ENCODE data around the gene MARVELD1. TPM values are rescaled to one million over a fixed set of nuclear protein-coding genes. Genes with fewer than 3 reads are reported as not detected.

Gene MARVELD1
- total and polyA plus RNA-seq, 2 experiments from 2014 or later: 7.3 to 23.7 TPM

- no peaks in the 10 kb centered on the region for H3K36me3 Mint-ChIP-seq (ENCODE audit: low read depth)
- no peak overlapping the region for H3K27ac ChIP-seq (ENCODE audit: low read depth)
- no peak overlapping the region for H3K4me3 Mint-ChIP-seq
- H3K9me2 ChIP-seq (ENCODE audit: insufficient read depth): no peaks in the 10 kb centered on the region
- H3K27ac Mint-ChIP-seq: no peak overlapping the region
- no peak for ATAC-seq
- no peak for DNase-seq (ENCODE audit: low spot score)
- no peak overlapping the region for H3K4me2 ChIP-seq
- TF ChIP-seq ZNF331 (CRISPR knock-in tag; IDR thresholded peaks at IDR 0.05; ENCODE audit: low read depth) (no peak), JUNB (IDR thresholded peaks at IDR 0.05; ENCODE audit: unreplicated experiment) (no peak), CREB1 (CRISPR knock-in tag; IDR thresholded peaks at IDR 0.05; ENCODE audit: low read depth) (no peak), CTCF (conservative IDR thresholded peaks at IDR 0.05; ENCODE audit: low read depth in 2 of 2) (no peak), ETS1 (IDR thresholded peaks at IDR 0.05) (no peak), NANOG (IDR thresholded peaks at IDR 0.05; ENCODE audit: borderline replicate concordance) (no peak), POLR2AphosphoS5 (IDR thresholded peaks at IDR 0.05; ENCODE audit: low read depth) (no peak), STAT1 (IDR thresholded peaks at IDR 0.05; ENCODE audit: unreplicated experiment) (no peak), REST (IDR thresholded peaks at IDR 0.05; ENCODE audit: unreplicated experiment) (no peak), EZH2phosphoT487 (IDR thresholded peaks at IDR 0.05; ENCODE audit: unreplicated experiment) (no peak), ZNF462 (CRISPR knock-in tag; IDR thresholded peaks at IDR 0.05) (no peak), ZNF114 (CRISPR knock-in tag; IDR thresholded peaks at IDR 0.05) (no peak), EZH2 (IDR thresholded peaks at IDR 0.05; ENCODE audit: low read depth, unreplicated experiment) (no peak)
- H3F3A ChIP-seq (replicated peaks; ENCODE audit: low read depth): 0 out of 2 replicates have a peak, but pooled peaks cover 2% of the 10 kb centered on the region
- no peaks in the 10 kb centered on the region for H3K27me3 Mint-ChIP-seq (ENCODE audit: insufficient read depth, low read depth, poor library complexity)
- H3K79me2 ChIP-seq (replicated peaks; ENCODE audit: insufficient read depth): no peaks in the 10 kb centered on the region
- H3K36me3 ChIP-seq (ENCODE audit: insufficient read depth): no peaks in the 10 kb centered on the region
- no peak overlapping the region for H2AFZ ChIP-seq
- H3K4me3 ChIP-seq: no peak overlapping the region
- H4K20me1 ChIP-seq (replicated peaks; ENCODE audit: insufficient read depth): no peaks in the 10 kb centered on the region
- 0 out of 2 replicates have a peak, but pooled peaks cover under 1% of the 10 kb centered on the region for H3K27me3 ChIP-seq (ENCODE audit: insufficient read depth)
- peaks cover 3% of the 10 kb centered on the region; the same call in 1 of the 3 replicates for H3K9me3 Mint-ChIP-seq
- peaks cover 5% of the 10 kb centered on the region; the same call in 2 of the 3 replicates for H3K4me1 Mint-ChIP-seq
- H3K4me1 ChIP-seq (ENCODE audit: insufficient read depth): no peaks in the 10 kb centered on the region
Measured at GRCh38 chr10:97729014-97729413, 15.5 kb downstream of the MARVELD1 start.
